Measurements from ENCODE around the gene NUP62CL. TPM values are rescaled to one million over a fixed set of nuclear protein-coding genes. Genes with fewer than 3 reads are reported as not detected.

The NUP62CL gene, protein sequence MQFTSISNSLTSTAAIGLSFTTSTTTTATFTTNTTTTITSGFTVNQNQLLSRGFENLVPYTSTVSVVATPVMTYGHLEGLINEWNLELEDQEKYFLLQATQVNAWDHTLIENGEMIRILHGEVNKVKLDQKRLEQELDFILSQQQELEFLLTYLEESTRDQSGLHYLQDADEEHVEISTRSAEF
- 15.8 TPM for total RNA-seq

DNA sequence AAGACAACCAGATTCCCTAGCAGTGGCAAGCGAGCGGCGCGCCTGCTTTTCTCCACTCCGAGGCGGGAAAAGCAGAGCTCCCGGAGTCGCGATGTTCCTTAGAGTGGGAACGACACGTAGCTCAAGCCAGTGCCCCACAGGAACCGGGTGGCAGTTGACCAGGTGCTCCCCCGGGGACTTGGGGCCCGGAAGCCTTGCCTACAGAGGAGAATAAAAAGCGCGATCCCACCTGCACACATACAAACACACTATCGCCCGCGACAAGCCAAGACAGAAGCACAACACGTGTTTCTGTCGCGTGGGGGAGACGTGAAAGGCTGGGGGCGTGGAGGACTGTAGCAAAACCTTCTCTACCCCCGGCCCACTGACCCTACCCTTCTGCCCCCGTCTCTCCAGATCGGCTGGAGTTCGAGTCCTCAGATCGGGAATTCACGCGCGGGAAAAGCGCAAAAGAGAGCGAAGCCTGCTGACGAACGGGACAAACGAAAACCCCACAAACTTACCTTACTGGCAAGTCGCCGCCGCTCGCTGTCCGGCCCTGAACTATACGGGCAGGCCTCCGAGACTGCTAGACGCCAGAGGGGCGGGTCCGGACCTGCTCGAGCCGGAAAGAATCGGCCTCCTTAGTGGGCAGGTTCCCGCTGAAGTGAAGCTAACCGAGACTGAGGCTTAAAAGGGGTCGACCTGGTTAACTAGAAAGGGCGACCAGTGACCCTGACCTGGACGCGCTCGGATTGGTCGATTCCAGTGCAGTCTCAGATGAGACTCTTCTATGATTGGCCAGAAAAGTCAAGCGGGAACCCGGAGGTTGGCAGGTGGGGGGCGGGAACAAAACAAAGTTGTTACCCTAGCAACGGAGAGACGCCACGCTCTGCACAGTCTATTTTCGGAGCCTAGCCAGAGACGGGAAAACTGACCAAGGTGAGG is at the start of gene NUP62CL, which contains the start of gene DNAAF6:
Gene NUP62CL (minus strand): TSS at position 664 of the 927 bp plus-strand sequence. CDS start 31,287 bp downstream, outside the sequence.
Gene DNAAF6 (plus strand): TSS at position 842 of the 927 bp plus-strand sequence. CDS start 6,265 bp downstream, outside the sequence.

DNA sequence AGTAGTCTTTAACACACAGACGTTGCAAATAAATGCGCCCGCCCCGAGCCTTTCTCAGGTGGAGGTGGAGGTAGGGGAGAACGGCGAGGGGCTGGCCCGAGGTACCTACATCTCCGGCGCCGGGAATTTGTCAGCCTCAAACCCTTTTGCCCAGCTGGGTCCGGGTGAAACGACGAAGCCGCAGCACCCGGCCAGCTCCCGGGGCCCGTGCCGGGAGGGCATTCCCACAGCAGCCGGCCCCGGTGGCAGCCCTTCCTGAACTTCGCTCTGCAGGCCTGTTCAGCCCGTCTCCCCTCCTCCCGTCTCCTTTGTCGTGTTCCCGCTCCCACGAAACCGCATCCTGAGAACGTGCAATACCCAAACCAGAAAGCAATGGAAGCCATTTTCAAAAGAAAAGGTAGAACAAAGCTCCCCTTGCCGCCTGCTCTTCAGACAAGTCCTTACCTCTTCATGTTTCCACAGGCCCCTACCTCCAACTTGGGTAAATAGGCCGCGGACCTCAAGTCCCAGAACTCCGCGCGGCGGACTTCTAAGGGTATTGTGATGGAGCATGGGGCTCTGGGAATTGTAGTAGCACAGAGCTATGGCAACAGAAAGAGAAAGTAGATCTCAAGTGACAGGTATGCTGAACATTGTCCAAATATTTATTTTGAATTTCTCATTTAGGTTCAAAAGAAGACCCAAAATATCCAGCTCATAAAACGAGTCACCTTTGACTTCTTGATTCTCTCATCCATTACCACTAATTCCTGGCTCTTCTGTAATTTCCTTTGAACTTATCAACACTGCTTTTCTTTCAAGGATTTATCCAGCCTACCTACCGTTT is 87.7 kb downstream of the NUP62CL start, which contains the start of gene RBM41:
Gene RBM41 (minus strand): TSS at position 501 of the 826 bp plus-strand sequence. CDS start 49 bp downstream, at position 452.

Small RNA genes within 50 kb of the gene (small RNA-seq; reads per million reads assigned to genes)
- gene RF00019 (ENCODE audit: low replicate concordance), result not detected

Other genes with a start within 250 kb of the NUP62CL start
- 18.5 TPM for gene MORC4, start 206.2 kb downstream of the NUP62CL start, total RNA-seq
- gene RBM41, start 87.6 kb downstream of the NUP62CL start, total RNA-seq, result 19.6 TPM
- not detected for gene DNAAF6, start 178 bp upstream of the NUP62CL start, total RNA-seq
- gene FRMPD3, start 243.2 kb upstream of the NUP62CL start, total RNA-seq, result 0.35 TPM

Measured in metanephros (tissue), 2 donors.